Ishikawa (cell line): Measurements from ENCODE around the gene INMT.

Source experiments
- CEBPB ChIP-seq: IDR thresholded peaks from 2 replicates; pipeline ENCODE4 v1.6.1; 2012
- CREB1 ChIP-seq: IDR thresholded peaks from 2 replicates; pipeline ENCODE4 v1.6.1; 2012; ENCODE audit warnings: low read depth
- EGR1 ChIP-seq: IDR thresholded peaks from 2 replicates; pipeline ENCODE4 v1.6.1; 2012
- EP300 ChIP-seq: IDR thresholded peaks from 2 replicates; pipeline ENCODE4 v1.6.1; 2012; ENCODE audit warnings: borderline replicate concordance
- FOXM1 ChIP-seq: IDR thresholded peaks from 2 replicates; pipeline ENCODE4 v1.6.1; 2012; ENCODE audit warnings: low read depth, borderline replicate concordance
- NFIC ChIP-seq: IDR thresholded peaks from 2 replicates; pipeline ENCODE4 v1.6.1; 2012
- RAD21 ChIP-seq: IDR thresholded peaks from 2 replicates; pipeline ENCODE4 v1.6.1; 2012; ENCODE audit warnings: low read depth
- TAF1 ChIP-seq: IDR thresholded peaks from 2 replicates; pipeline ENCODE4 v1.6.1; 2012; ENCODE audit warnings: low read depth, mild to moderate bottlenecking
- TCF12 ChIP-seq: IDR thresholded peaks from 2 replicates; pipeline ENCODE4 v1.6.1; 2012; ENCODE audit warnings: low read depth
- TEAD4 ChIP-seq: IDR thresholded peaks from 2 replicates; pipeline ENCODE4 v1.6.1; 2012
- YY1 ChIP-seq: IDR thresholded peaks from 2 replicates; pipeline ENCODE4 v1.6.1; 2012; ENCODE audit warnings: low read depth
- ZBTB7A ChIP-seq: IDR thresholded peaks from 2 replicates; pipeline ENCODE4 v1.6.1; 2012; ENCODE audit warnings: low read depth
- TF ChIP-seq, protein P1 (sequence below): IDR thresholded peaks from 2 replicates; pipeline ENCODE4 v1.6.1; 2012; ENCODE audit warnings: low read depth, mild to moderate bottlenecking
- TF ChIP-seq, protein P2 (sequence below): IDR thresholded peaks from 2 replicates; pipeline ENCODE4 v1.6.1; 2012
- TF ChIP-seq, protein P3 (sequence below): IDR thresholded peaks from 2 replicates; pipeline ENCODE4 v1.6.1; 2012

The INMT gene

DNA sequence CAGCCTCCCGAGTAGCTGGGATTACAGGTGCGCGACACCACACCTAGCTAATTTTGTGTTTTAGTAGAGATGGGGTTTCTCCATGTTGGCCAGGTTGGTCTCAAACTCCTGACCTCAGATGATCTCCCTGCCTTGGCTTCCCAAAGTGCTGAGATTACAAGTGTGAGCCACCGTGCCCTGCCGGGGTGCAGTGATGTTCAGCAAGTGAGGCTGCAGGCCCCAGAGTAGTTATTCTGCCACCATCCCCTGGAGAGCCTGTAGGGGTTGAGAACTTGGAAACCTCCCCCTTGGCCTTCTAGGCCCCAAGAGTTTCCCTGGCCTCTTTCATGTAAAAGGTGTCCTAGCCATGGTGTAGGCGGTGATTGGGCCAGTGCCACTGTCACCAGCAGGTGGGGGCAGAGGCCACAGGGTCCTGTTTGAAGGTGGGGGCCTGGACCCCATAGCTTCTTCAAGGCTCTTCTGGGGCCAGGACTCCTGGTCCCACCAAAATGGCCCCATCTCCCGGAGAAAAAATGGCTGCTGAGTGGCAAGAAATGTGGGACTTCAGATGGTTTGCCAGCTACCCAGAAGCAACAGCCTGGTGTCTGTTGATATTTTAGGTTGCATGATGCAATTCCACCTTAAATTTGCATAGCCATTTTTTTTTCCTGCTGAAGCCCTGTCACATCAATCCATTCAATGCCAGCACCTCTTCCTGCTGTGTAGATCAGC is 25.5 kb upstream of the INMT start:
- TF ChIP-seq TAF1 (no peak), ZBTB7A (no peak), CEBPB (no peak), TCF12 (no peak), TEAD4 (no peak), EP300 (no peak), RAD21 (no peak), CREB1 (no peak), EGR1 (no peak), FOXM1 (no peak)
- TF ChIP-seq, protein P1, sequence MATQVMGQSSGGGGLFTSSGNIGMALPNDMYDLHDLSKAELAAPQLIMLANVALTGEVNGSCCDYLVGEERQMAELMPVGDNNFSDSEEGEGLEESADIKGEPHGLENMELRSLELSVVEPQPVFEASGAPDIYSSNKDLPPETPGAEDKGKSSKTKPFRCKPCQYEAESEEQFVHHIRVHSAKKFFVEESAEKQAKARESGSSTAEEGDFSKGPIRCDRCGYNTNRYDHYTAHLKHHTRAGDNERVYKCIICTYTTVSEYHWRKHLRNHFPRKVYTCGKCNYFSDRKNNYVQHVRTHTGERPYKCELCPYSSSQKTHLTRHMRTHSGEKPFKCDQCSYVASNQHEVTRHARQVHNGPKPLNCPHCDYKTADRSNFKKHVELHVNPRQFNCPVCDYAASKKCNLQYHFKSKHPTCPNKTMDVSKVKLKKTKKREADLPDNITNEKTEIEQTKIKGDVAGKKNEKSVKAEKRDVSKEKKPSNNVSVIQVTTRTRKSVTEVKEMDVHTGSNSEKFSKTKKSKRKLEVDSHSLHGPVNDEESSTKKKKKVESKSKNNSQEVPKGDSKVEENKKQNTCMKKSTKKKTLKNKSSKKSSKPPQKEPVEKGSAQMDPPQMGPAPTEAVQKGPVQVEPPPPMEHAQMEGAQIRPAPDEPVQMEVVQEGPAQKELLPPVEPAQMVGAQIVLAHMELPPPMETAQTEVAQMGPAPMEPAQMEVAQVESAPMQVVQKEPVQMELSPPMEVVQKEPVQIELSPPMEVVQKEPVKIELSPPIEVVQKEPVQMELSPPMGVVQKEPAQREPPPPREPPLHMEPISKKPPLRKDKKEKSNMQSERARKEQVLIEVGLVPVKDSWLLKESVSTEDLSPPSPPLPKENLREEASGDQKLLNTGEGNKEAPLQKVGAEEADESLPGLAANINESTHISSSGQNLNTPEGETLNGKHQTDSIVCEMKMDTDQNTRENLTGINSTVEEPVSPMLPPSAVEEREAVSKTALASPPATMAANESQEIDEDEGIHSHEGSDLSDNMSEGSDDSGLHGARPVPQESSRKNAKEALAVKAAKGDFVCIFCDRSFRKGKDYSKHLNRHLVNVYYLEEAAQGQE = no peak
- TF ChIP-seq, protein P2, sequence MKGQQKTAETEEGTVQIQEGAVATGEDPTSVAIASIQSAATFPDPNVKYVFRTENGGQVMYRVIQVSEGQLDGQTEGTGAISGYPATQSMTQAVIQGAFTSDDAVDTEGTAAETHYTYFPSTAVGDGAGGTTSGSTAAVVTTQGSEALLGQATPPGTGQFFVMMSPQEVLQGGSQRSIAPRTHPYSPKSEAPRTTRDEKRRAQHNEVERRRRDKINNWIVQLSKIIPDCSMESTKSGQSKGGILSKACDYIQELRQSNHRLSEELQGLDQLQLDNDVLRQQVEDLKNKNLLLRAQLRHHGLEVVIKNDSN = no peak

- TF ChIP-seq, protein P3, sequence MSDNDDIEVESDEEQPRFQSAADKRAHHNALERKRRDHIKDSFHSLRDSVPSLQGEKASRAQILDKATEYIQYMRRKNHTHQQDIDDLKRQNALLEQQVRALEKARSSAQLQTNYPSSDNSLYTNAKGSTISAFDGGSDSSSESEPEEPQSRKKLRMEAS = no peak
- TF ChIP-seq YY1 (no peak), TEAD4 (no peak), NFIC (no peak), CREB1 (no peak), TAF1 (no peak), ZBTB7A (no peak), FOXM1 (no peak), TCF12 (no peak), RAD21 (no peak), CEBPB (no peak), EP300 (no peak), EGR1 (no peak)
- TF ChIP-seq, protein P1 = no peak
- TF ChIP-seq, protein P2 = no peak
These were observed 24.6 kb upstream of the INMT start for GRCh38 chr7:30727061-30727945.

- TF ChIP-seq EGR1 (no peak), RAD21 (no peak)
- TF ChIP-seq, protein P1 = no peak
These were observed 23.3 kb upstream of the INMT start for GRCh38 chr7:30728591-30729100.

GRCh38 chr7:30729642-30730041 is 22.3 kb upstream of the INMT start:
- TF ChIP-seq EP300 (no peak), TEAD4 (no peak)
- TF ChIP-seq, protein P2 = no peak
